ENCODE results near the gene GARS1.

- TF ChIP-seq ZNF48 (tag by site-specific recombination; IDR thresholded peaks at IDR 0.05), result no peak
- TF ChIP-seq REST (tag by site-specific recombination; IDR thresholded peaks at IDR 0.05), result no peak
- no peak for TF ChIP-seq ZNF580 (tag by site-specific recombination; IDR thresholded peaks at IDR 0.05)
- TF ChIP-seq ZNF350 (tag by site-specific recombination; IDR thresholded peaks at IDR 0.05), result no peak
- TF ChIP-seq PRDM2 (tag by site-specific recombination; IDR thresholded peaks at IDR 0.05; ENCODE audit: borderline replicate concordance), result no peak
Measured at GRCh38 chr7:30594048-30594539, 584 bp upstream of the GARS1 start.
